IMR-90 (cell line): ENCODE results near the gene NAA80. TPM values are rescaled to one million over a fixed set of nuclear protein-coding genes. Genes with fewer than 3 reads are reported as not detected.

Experiments used
- ATAC-seq: fragments of 200-7000 bp; cut with Tn5 transposase; 2 replicates; pipeline ENCODE4 v1.9.1; 2020; ENCODE audit warnings: low read depth, mild to moderate bottlenecking, moderate library complexity
- BruUV-seq: library from RNA; stranded (reverse); fragments of 400-500 nt; replicated peaks from 2 replicates; lab custom pipeline; 2021; lab: Mats Ljungman, UMichigan
- CTCF ChIA-PET: fragments of 300-600 bp; formaldehyde crosslinking; extraction: SDS; loops from one replicate; lab custom pipeline; 2021; ENCODE audit warnings: antibody characterized with exemption; lab: Yijun Ruan, JAX
- POLR2A ChIA-PET: fragments of 300-600 bp; sonication (Branson Sonifier 250); formaldehyde crosslinking; loops from one replicate; lab custom pipeline; 2022; ENCODE audit warnings: antibody characterized with exemption; ENCODE audit not compliant: unreplicated experiment; lab: Charles Lee
- DNase-seq: peaks from one replicate; pipeline ENCODE4 v3.0.0; 2013
- H2AFZ ChIP-seq: replicated peaks from 2 replicates; pipeline ENCODE3; 2013; ENCODE audit warnings: low read length, mild to moderate bottlenecking; ENCODE audit not compliant: poor library complexity
- H2AK5ac ChIP-seq: 2 replicates; pipeline ENCODE4 v1.6.1; 2013; ENCODE audit warnings: low read depth, low read length, inconsistent platforms
- H2AK9ac ChIP-seq: replicated peaks from 2 replicates; pipeline ENCODE3; 2013; ENCODE audit warnings: mild to moderate bottlenecking, low read depth, low read length, moderate library complexity; ENCODE audit not compliant: poor library complexity
- H2BK120ac ChIP-seq: 2 replicates; pipeline ENCODE4 v1.6.1; 2013; ENCODE audit warnings: low read depth, low read length, inconsistent platforms
- H2BK15ac ChIP-seq: 3 replicates; pipeline ENCODE4 v1.6.1; 2013; ENCODE audit warnings: low read depth, low read length, inconsistent platforms
- H2BK20ac ChIP-seq: 2 replicates; pipeline ENCODE4 v1.6.1; 2013; ENCODE audit warnings: low read depth, mild to moderate bottlenecking, inconsistent platforms, low read length, moderate library complexity
- H2BK5ac ChIP-seq: 2 replicates; pipeline ENCODE4 v1.6.1; 2013; ENCODE audit warnings: mild to moderate bottlenecking, low read depth, low read length, inconsistent platforms; ENCODE audit not compliant: poor library complexity, severe bottlenecking
- H3K14ac ChIP-seq: replicated peaks from 2 replicates; pipeline ENCODE4 v1.6.1; 2013; ENCODE audit warnings: low read depth, low read length, inconsistent platforms
- H3K18ac ChIP-seq: 2 replicates; pipeline ENCODE4 v1.6.1; 2013; ENCODE audit warnings: low read depth, low read length, control low read depth
- H3K23ac ChIP-seq: 2 replicates; pipeline ENCODE4 v1.6.1; 2013; ENCODE audit warnings: low read depth, low read length, inconsistent platforms
- H3K27ac ChIP-seq: 2 replicates; pipeline ENCODE4 v1.5.1; 2013; ENCODE audit warnings: mild to moderate bottlenecking, control low read depth, low read length; ENCODE audit not compliant: insufficient read depth
- H3K27me3 ChIP-seq: 2 replicates; pipeline ENCODE4 v1.6.1; 2013; ENCODE audit warnings: low read length; ENCODE audit not compliant: control insufficient read depth, insufficient read depth
- H3K36me3 ChIP-seq: 2 replicates; pipeline ENCODE4 v1.6.1; 2013; ENCODE audit warnings: low read length, mixed read lengths; ENCODE audit not compliant: control insufficient read depth, insufficient read depth
- H3K4ac ChIP-seq: 2 replicates; pipeline ENCODE4 v1.6.1; 2013; ENCODE audit warnings: low read depth, low read length, inconsistent platforms
- H3K4me1 ChIP-seq: 2 replicates; pipeline ENCODE4 v1.6.1; 2013; ENCODE audit warnings: low read length, mixed read lengths; ENCODE audit not compliant: control insufficient read depth, insufficient read depth
- H3K4me2 ChIP-seq: 2 replicates; pipeline ENCODE4 v1.6.1; 2013; ENCODE audit warnings: low read depth, mild to moderate bottlenecking, control low read depth, low read length, moderate library complexity
- H3K4me3 ChIP-seq: 2 replicates; pipeline ENCODE4 v1.5.1; 2013; ENCODE audit warnings: low read depth, mild to moderate bottlenecking, control low read depth, low read length, moderate library complexity; ENCODE audit not compliant: insufficient read depth
- H3K56ac ChIP-seq: 2 replicates; pipeline ENCODE4 v1.6.1; 2013; ENCODE audit warnings: low read length, inconsistent platforms; ENCODE audit not compliant: insufficient read depth; ENCODE audit errors: extremely low read depth
- H3K79me1 ChIP-seq, 2 experiments: 2 replicates each; pipeline ENCODE4 v1.6.1; 2013; ENCODE audit warnings: low read length in 2 of 2, inconsistent platforms in 1 of 2, low read depth in 1 of 2
- H3K9ac ChIP-seq: 2 replicates; pipeline ENCODE4 v1.6.1; 2013; ENCODE audit warnings: low read depth, low read length, control low read depth
- H3K9me1 ChIP-seq: 2 replicates; pipeline ENCODE4 v1.6.1; 2013; ENCODE audit warnings: low read length, inconsistent platforms; ENCODE audit not compliant: insufficient read depth
- H3K9me3 ChIP-seq: 2 replicates; pipeline ENCODE4 v1.6.1; 2013; ENCODE audit warnings: low read length; ENCODE audit not compliant: control insufficient read depth, insufficient read depth
- H4K20me1 ChIP-seq: 2 replicates; pipeline ENCODE4 v1.6.1; 2013; ENCODE audit warnings: low read length, inconsistent platforms; ENCODE audit not compliant: insufficient read depth
- H4K5ac ChIP-seq: 2 replicates; pipeline ENCODE4 v1.6.1; 2013; ENCODE audit warnings: mild to moderate bottlenecking, low read depth, low read length, control low read depth
- H4K8ac ChIP-seq, 2 experiments: 2 replicates each; pipeline ENCODE4 v1.6.1; 2013; ENCODE audit warnings: low read depth in 2 of 2, low read length in 2 of 2, control low read depth in 1 of 2, inconsistent platforms in 1 of 2
- H4K91ac ChIP-seq: 2 replicates; pipeline ENCODE4 v1.6.1; 2013; ENCODE audit warnings: low read depth, low read length, inconsistent platforms; ENCODE audit not compliant: insufficient read depth
- CTCF ChIP-seq: conservative IDR thresholded peaks from 2 replicates; pipeline ENCODE4 v1.5.1; 2012; ENCODE audit warnings: mild to moderate bottlenecking, low read depth, low read length, improper control_type of control experiment
- ELK1 ChIP-seq: fragments of 150-350 bp; IDR thresholded peaks from 2 replicates; pipeline ENCODE4 v1.6.1; 2016; ENCODE audit warnings: low read depth, mild to moderate bottlenecking, low read length, moderate library complexity, borderline replicate concordance
- RFX5 ChIP-seq: IDR thresholded peaks from 2 replicates; pipeline ENCODE4 v1.8.0; 2012; ENCODE audit warnings: low read depth, mild to moderate bottlenecking, low read length, moderate library complexity
- WGBS, 2 experiments: methylation state at CpG; one replicate each; pipeline versions ENCODE4 v1.1.5 to v1.1.7; 2013; ENCODE audit warnings: missing lambda C conversion rate in 2 of 2; ENCODE audit not compliant: insufficient read length in 1 of 2; ENCODE audit errors: extremely low coverage in 2 of 2; 5-methylcytosine and 5-hydroxymethylcytosine counted together
- dilution Hi-C: fragments of 300-500 bp; cut with HindIII; formaldehyde crosslinking; loops from one replicate; pipeline ENCODE4 v1.14.3; 2018; ENCODE audit warnings: low sequenced_read_pairs; ENCODE audit not compliant: unreplicated experiment
- in situ Hi-C: fragments of 300-500 bp; cut with MboI; formaldehyde crosslinking; loops from 3 replicates; pipeline ENCODE4 v1.14.3; 2019; ENCODE audit warnings: low sequenced_read_pairs, inconsistent platforms, mixed read lengths
- intact Hi-C: fragments of 100-400 bp; cut with micrococcal nuclease; formaldehyde crosslinking; loops from 2 replicates; pipeline ENCODE4 v1.10.0; 2022
- polyA plus RNA-seq, 3 experiments: library from polyadenylated mRNA; depleted of rRNA; stranded (reverse); fragments of >200 nt; gene quantifications; 2 replicates each; pipeline ENCODE4 v1.2.3, GENCODE V29; 2012; ENCODE audit warnings: low replicate concordance in 1 of 3
- total RNA-seq: library from RNA; depleted of rRNA; stranded (reverse); fragments of >200 nt; gene quantifications from 2 replicates; pipeline ENCODE4 v1.2.3, GENCODE V29; 2012

The NAA80 gene
- total and polyA plus RNA-seq, 2 of the 4 experiments (the other 2 are of a cell fraction) = 5.0 to 14.4 TPM

GRCh38 chr3:50326182-50326541, 27.0 kb upstream of the NAA80 start:
- Histone ChIP-seq H3K14ac (no peak overlapping the region), H4K20me1 (peaks cover 8% of the 10 kb centered on the region), H3K4me2 (no peak overlapping the region), H4K8ac (no peak overlapping the region), H3K56ac (no peak overlapping the region), H3K9me3 (no peaks in the 10 kb centered on the region), H2BK20ac (no peak overlapping the region), H3K4me1 (peaks cover 16% of the 10 kb centered on the region), H3K18ac (no peak overlapping the region), H2BK120ac (no peak overlapping the region), H3K27ac (no peak overlapping the region), H2AFZ (no peak overlapping the region), H3K23ac (no peak overlapping the region), H2BK15ac (no peak overlapping the region), H3K36me3 (peaks cover 22% of the 10 kb centered on the region), H3K9me1 (no peaks in the 10 kb centered on the region), H2AK9ac (no peak overlapping the region), H4K91ac (no peak overlapping the region), H3K4me3 (no peak overlapping the region), H3K9ac (no peak overlapping the region), H2BK5ac (no peak overlapping the region), H3K4ac (no peak overlapping the region), H3K27me3 (no peaks in the 10 kb centered on the region), H4K5ac (no peak overlapping the region), H2AK5ac (no peak overlapping the region), H3K79me1 (peaks cover 23 to 39% of the 10 kb centered on the region in 2 experiments; a peak in 3 of 4 replicates)
- CTCF ChIA-PET = no interaction called here
- no CpG with 5 or more reads among the region's 8 CpGs for WGBS, 2 experiments
- dilution Hi-C loops (no loop called here), intact Hi-C loops (no loop called here), in situ Hi-C loops (loop anchor here (25.0 kb wide), 3 partner anchors 1061 to 1836 kb away; partner anchors contain the start of genes ABHD14B, GPR62, MANF and PCBP4)
- POLR2A ChIA-PET = no interaction called here
- no peak for DNase-seq
- BruUV-seq = no TSS peak
- ATAC-seq = no peak
- TF ChIP-seq RFX5 (no peak), CTCF (no peak), ELK1 (no peak)
